GM23338 (cell line): ENCODE measurements around the gene RAD51B. TPM values are rescaled to one million over a fixed set of nuclear protein-coding genes. Genes with fewer than 3 reads are reported as not detected.

Source experiments
- ATAC-seq: fragments of 200-7000 bp; cut with Tn5 transposase; 3 replicates; pipeline ENCODE4 v1.9.1; 2020
- DNase-seq: peaks from one replicate; pipeline ENCODE4 v3.0.0-alpha.2; 2015; ENCODE audit warnings: low spot score
- H2AFZ ChIP-seq: fragments of 200-600 bp; sonication (generic); 2 replicates; pipeline ENCODE4 v1.8.0; 2016; ENCODE audit warnings: antibody characterized with exemption, mild to moderate bottlenecking, moderate library complexity
- H3F3A ChIP-seq: fragments of 200-600 bp; sonication (generic); replicated peaks from 2 replicates; pipeline ENCODE4 v1.8.0; 2017; ENCODE audit warnings: antibody characterized with exemption, mixed run types, low read depth
- H3K27ac ChIP-seq: fragments of 200-600 bp; sonication (generic); 2 replicates; pipeline ENCODE4 v1.6.1; 2016; ENCODE audit warnings: low read depth
- H3K27me3 ChIP-seq: fragments of 200-600 bp; sonication (generic); 2 replicates; pipeline ENCODE4 v1.8.0; 2016; ENCODE audit warnings: mild to moderate bottlenecking, mixed run types, moderate library complexity; ENCODE audit not compliant: insufficient read depth
- H3K36me3 ChIP-seq: fragments of 200-600 bp; sonication (generic); 2 replicates; pipeline ENCODE4 v1.8.0; 2016; ENCODE audit warnings: mild to moderate bottlenecking; ENCODE audit not compliant: insufficient read depth
- H3K4me1 ChIP-seq: fragments of 200-600 bp; sonication (generic); 2 replicates; pipeline ENCODE4 v1.8.0; 2016; ENCODE audit warnings: mild to moderate bottlenecking, moderate library complexity; ENCODE audit not compliant: insufficient read depth
- H3K4me2 ChIP-seq: fragments of 200-600 bp; sonication (generic); 2 replicates; pipeline ENCODE4 v1.7.1; 2017; ENCODE audit warnings: mixed run types
- H3K4me3 ChIP-seq: fragments of 200-600 bp; sonication (generic); 2 replicates; pipeline ENCODE4 v1.6.1; 2016; ENCODE audit warnings: mixed run types
- H3K79me2 ChIP-seq: fragments of 200-600 bp; sonication (generic); replicated peaks from 2 replicates; pipeline ENCODE4 v1.8.0; 2017; ENCODE audit warnings: mild to moderate bottlenecking; ENCODE audit not compliant: insufficient read depth
- H3K9me2 ChIP-seq: fragments of 200-600 bp; sonication (generic); 2 replicates; pipeline ENCODE4 v1.8.0; 2017; ENCODE audit not compliant: insufficient read depth
- H4K20me1 ChIP-seq: fragments of 200-600 bp; sonication (generic); replicated peaks from 2 replicates; pipeline ENCODE4 v1.8.0; 2017; ENCODE audit warnings: mild to moderate bottlenecking; ENCODE audit not compliant: insufficient read depth
- H3K27ac Mint-ChIP-seq: 2 replicates; pipeline ENCODE4 v1.8.0; 2020; ENCODE audit warnings: inconsistent platforms, mild to moderate bottlenecking, moderate library complexity, mixed read lengths
- H3K27me3 Mint-ChIP-seq: 3 replicates; pipeline ENCODE4 v1.8.0; 2022; ENCODE audit warnings: low read depth, mild to moderate bottlenecking, moderate library complexity, mixed read lengths, inconsistent platforms; ENCODE audit not compliant: insufficient read depth, poor library complexity
- H3K36me3 Mint-ChIP-seq: 3 replicates; pipeline ENCODE4 v1.8.0; 2021; ENCODE audit warnings: low read depth, mild to moderate bottlenecking, inconsistent platforms, moderate library complexity, mixed read lengths
- H3K4me1 Mint-ChIP-seq: 3 replicates; pipeline ENCODE4 v1.8.0; 2020; ENCODE audit warnings: mild to moderate bottlenecking, inconsistent platforms, mixed read lengths
- H3K4me3 Mint-ChIP-seq: 3 replicates; pipeline ENCODE4 v1.8.0; 2021; ENCODE audit warnings: moderate library complexity, mild to moderate bottlenecking, inconsistent platforms, mixed read lengths
- H3K9me3 Mint-ChIP-seq: 3 replicates; pipeline ENCODE4 v1.8.0; 2020; ENCODE audit warnings: moderate library complexity, mild to moderate bottlenecking, inconsistent platforms, mixed read lengths
- CREB1 ChIP-seq: fragments of 250-450 bp; sonication (Bioruptor Pico); IDR thresholded peaks from 2 replicates; pipeline ENCODE4 v1.5.0; 2020; ENCODE audit warnings: low read depth, mild to moderate bottlenecking, moderate library complexity
- EZH2phosphoT487 ChIP-seq: fragments of 200-600 bp; sonication (generic); IDR thresholded peaks from one replicate; pipeline ENCODE4 v1.8.1; 2018; ENCODE audit warnings: antibody characterized with exemption; ENCODE audit not compliant: unreplicated experiment
- JUNB ChIP-seq: IDR thresholded peaks from one replicate; pipeline ENCODE4 v1.6.1; 2016; ENCODE audit warnings: antibody characterized with exemption; ENCODE audit not compliant: unreplicated experiment
- NANOG ChIP-seq: IDR thresholded peaks from 2 replicates; pipeline ENCODE4 v1.6.1; 2016; ENCODE audit warnings: antibody characterized with exemption, borderline replicate concordance
- POLR2AphosphoS5 ChIP-seq: IDR thresholded peaks from 2 replicates; pipeline ENCODE4 v1.6.1; 2016; ENCODE audit warnings: antibody characterized with exemption, low read depth
- STAT1 ChIP-seq: IDR thresholded peaks from one replicate; pipeline ENCODE4 v1.6.1; 2016; ENCODE audit warnings: antibody characterized with exemption; ENCODE audit not compliant: unreplicated experiment
- ZNF331 ChIP-seq: fragments of 250-450 bp; sonication (Bioruptor Pico); IDR thresholded peaks from 2 replicates; pipeline ENCODE4 v1.5.0; 2020; ENCODE audit warnings: low read depth, mild to moderate bottlenecking, moderate library complexity
- polyA plus RNA-seq: library from polyadenylated mRNA; unstranded; fragments of >200 nt; fragmentation: Nextera tagmentation; extraction: Ambion mirVana; gene quantifications from 2 replicates; pipeline ENCODE4 v1.2.1, GENCODE V29; 2016
- total RNA-seq: library from RNA; depleted of rRNA; stranded (reverse); fragments of >200 nt; shearing (Covaris generic); gene quantifications from 2 replicates; pipeline ENCODE4 v1.2.3, GENCODE V29; 2014
- TF ChIP-seq, protein P1 (sequence below): fragments of 250-450 bp; sonication (Bioruptor Pico); IDR thresholded peaks from 2 replicates; pipeline ENCODE4 v1.5.0; 2020; ENCODE audit warnings: mild to moderate bottlenecking, moderate library complexity
- TF ChIP-seq, protein P2 (sequence below), 2 experiments: fragments of 200-600 bp in 1 of 2; sonication (generic) in 1 of 2; conservative IDR thresholded peaks; 2 replicates each; pipeline versions ENCODE4 v1.5.1 to v1.6.1; 2016 to 2017; ENCODE audit warnings: antibody characterized with exemption in 2 of 2, low read depth in 2 of 2, mild to moderate bottlenecking in 2 of 2, moderate library complexity in 1 of 2

RAD51B gene
- total and polyA plus RNA-seq, 2 experiments from 2014 or later, result 15.7 to 29.1 TPM

DNA sequence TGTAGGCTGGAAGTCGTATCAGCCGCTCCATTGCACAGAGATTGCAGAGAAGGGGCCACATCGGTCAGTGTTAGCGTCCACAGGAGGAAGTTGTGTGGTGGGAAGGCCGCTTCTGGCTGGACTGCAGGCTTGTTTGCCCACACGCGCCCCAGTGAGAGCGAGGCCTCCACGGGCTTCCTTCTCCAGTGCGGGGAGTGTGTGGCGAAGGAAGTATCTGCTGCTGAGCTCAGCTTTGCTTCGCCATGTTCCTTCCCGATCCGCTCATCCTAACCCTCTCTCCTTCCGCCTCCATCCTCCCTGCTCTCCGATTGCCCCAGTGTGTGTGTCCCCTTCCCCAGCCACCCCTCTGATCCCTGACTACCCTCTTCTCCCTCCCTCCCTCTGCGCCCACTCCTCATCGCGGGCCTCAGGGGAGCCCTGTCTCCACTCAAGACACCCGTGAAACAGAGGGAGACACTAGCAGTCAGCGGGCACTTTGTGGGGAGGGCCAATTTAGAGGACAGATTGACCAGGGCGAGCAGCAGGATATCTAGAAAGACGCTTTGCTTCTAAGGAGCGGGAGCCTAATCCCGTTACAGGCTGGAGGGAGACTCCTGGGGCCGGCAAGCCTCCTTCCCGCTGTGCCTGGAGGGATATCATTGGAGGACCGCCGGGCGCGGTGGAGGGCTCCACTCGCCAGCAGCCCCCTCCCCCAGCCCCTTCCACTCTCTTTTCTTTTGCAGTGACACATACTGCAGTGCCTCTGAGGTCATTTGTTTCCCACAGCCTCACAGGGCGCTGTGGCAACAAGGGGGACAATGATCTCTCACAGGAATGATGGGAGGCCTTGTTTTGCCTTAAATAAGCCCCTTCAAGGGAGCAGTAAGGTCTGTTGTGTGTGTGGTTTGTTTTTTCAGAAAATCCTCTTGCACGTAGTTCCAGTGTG lies 544.5 kb downstream of the RAD51B start:
- no peaks in the 10 kb centered on the region for H4K20me1 ChIP-seq
- peak overlapping the region; percentile 78 for H3K27ac ChIP-seq
- Mint-ChIP-seq H3K27ac (peak overlapping the region; percentile 22; the same call in 1 of the 2 replicates), H3K4me1 (peaks cover 31% of the 10 kb centered on the region), H3K36me3 (no peaks in the 10 kb centered on the region), H3K9me3 (no peaks in the 10 kb centered on the region), H3K27me3 (peaks cover 2% of the 10 kb centered on the region), H3K4me3 (peak overlapping the region; percentile 73)
- peak overlapping the region; percentile 94 for H3K4me2 ChIP-seq
- 0 out of 2 replicates have a peak, but pooled peaks cover 7% of the 10 kb centered on the region for H3F3A ChIP-seq
- TF ChIP-seq EZH2phosphoT487 (no peak), CREB1 (peak; percentile 55), POLR2AphosphoS5 (peak; percentile 41; the same call in 1 of the 2 replicates)
- no peaks in the 10 kb centered on the region for H3K27me3 ChIP-seq
- no peaks in the 10 kb centered on the region for H3K79me2 ChIP-seq
- no peaks in the 10 kb centered on the region for H3K36me3 ChIP-seq
- peaks cover 25% of the 10 kb centered on the region for H3K4me1 ChIP-seq
- ATAC-seq (peak; percentile 90), DNase-seq (peak; percentile 85)
- H3K4me3 ChIP-seq, result peak overlapping the region; percentile 79
- H2AFZ ChIP-seq, result peak overlapping the region; percentile 98
- no peaks in the 10 kb centered on the region for H3K9me2 ChIP-seq

DNA sequence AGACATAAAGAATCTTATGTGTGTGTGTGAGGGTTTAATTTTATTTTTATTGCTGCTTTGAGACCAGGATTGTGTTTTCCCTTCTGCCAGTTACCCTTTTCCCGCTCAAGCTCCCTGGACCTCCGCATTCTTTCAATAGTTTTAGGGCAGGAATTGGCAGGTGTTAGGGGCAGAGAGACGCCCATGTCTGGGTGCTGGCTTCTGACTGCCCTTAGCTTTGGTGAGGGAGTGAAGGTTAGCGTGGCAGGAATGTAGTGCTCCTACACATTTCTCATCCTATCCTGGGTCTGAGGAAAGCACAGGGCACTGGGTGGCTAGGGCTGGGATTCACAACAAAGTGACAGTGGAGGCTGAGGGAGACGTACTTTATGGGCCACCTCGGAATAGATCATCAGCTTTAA lies 545.2 kb downstream of the RAD51B start:
- H3K4me3 Mint-ChIP-seq, result peak overlapping the region; percentile 73
- Histone ChIP-seq H4K20me1 (no peaks in the 10 kb centered on the region), H3K4me3 (peak overlapping the region; percentile 79; the same call in 1 of the 2 replicates), H3K27me3 (no peaks in the 10 kb centered on the region), H2AFZ (peak overlapping the region; percentile 98; the same call in 1 of the 2 replicates), H3K4me1 (peaks cover 18% of the 10 kb centered on the region), H3K79me2 (no peaks in the 10 kb centered on the region), H3K27ac (no peak overlapping the region), H3K9me2 (no peaks in the 10 kb centered on the region), H3K36me3 (no peaks in the 10 kb centered on the region), H3K4me2 (peak overlapping the region; percentile 94), H3F3A (0 out of 2 replicates have a peak, but pooled peaks cover 7% of the 10 kb centered on the region)
- ATAC-seq, result peak; percentile 18
- H3K9me3 Mint-ChIP-seq, result no peaks in the 10 kb centered on the region
- peaks cover 24% of the 10 kb centered on the region for H3K4me1 Mint-ChIP-seq
- peak overlapping the region; percentile 22; the same call in 1 of the 2 replicates for H3K27ac Mint-ChIP-seq
- peaks cover 2% of the 10 kb centered on the region for H3K27me3 Mint-ChIP-seq
- DNase-seq, result peak; percentile 50
- no peaks in the 10 kb centered on the region for H3K36me3 Mint-ChIP-seq
- TF ChIP-seq CREB1 (no peak), STAT1 (no peak), NANOG (no peak), ZNF331 (CRISPR knock-in tag) (no peak), JUNB (no peak)
- TF ChIP-seq, protein P1, sequence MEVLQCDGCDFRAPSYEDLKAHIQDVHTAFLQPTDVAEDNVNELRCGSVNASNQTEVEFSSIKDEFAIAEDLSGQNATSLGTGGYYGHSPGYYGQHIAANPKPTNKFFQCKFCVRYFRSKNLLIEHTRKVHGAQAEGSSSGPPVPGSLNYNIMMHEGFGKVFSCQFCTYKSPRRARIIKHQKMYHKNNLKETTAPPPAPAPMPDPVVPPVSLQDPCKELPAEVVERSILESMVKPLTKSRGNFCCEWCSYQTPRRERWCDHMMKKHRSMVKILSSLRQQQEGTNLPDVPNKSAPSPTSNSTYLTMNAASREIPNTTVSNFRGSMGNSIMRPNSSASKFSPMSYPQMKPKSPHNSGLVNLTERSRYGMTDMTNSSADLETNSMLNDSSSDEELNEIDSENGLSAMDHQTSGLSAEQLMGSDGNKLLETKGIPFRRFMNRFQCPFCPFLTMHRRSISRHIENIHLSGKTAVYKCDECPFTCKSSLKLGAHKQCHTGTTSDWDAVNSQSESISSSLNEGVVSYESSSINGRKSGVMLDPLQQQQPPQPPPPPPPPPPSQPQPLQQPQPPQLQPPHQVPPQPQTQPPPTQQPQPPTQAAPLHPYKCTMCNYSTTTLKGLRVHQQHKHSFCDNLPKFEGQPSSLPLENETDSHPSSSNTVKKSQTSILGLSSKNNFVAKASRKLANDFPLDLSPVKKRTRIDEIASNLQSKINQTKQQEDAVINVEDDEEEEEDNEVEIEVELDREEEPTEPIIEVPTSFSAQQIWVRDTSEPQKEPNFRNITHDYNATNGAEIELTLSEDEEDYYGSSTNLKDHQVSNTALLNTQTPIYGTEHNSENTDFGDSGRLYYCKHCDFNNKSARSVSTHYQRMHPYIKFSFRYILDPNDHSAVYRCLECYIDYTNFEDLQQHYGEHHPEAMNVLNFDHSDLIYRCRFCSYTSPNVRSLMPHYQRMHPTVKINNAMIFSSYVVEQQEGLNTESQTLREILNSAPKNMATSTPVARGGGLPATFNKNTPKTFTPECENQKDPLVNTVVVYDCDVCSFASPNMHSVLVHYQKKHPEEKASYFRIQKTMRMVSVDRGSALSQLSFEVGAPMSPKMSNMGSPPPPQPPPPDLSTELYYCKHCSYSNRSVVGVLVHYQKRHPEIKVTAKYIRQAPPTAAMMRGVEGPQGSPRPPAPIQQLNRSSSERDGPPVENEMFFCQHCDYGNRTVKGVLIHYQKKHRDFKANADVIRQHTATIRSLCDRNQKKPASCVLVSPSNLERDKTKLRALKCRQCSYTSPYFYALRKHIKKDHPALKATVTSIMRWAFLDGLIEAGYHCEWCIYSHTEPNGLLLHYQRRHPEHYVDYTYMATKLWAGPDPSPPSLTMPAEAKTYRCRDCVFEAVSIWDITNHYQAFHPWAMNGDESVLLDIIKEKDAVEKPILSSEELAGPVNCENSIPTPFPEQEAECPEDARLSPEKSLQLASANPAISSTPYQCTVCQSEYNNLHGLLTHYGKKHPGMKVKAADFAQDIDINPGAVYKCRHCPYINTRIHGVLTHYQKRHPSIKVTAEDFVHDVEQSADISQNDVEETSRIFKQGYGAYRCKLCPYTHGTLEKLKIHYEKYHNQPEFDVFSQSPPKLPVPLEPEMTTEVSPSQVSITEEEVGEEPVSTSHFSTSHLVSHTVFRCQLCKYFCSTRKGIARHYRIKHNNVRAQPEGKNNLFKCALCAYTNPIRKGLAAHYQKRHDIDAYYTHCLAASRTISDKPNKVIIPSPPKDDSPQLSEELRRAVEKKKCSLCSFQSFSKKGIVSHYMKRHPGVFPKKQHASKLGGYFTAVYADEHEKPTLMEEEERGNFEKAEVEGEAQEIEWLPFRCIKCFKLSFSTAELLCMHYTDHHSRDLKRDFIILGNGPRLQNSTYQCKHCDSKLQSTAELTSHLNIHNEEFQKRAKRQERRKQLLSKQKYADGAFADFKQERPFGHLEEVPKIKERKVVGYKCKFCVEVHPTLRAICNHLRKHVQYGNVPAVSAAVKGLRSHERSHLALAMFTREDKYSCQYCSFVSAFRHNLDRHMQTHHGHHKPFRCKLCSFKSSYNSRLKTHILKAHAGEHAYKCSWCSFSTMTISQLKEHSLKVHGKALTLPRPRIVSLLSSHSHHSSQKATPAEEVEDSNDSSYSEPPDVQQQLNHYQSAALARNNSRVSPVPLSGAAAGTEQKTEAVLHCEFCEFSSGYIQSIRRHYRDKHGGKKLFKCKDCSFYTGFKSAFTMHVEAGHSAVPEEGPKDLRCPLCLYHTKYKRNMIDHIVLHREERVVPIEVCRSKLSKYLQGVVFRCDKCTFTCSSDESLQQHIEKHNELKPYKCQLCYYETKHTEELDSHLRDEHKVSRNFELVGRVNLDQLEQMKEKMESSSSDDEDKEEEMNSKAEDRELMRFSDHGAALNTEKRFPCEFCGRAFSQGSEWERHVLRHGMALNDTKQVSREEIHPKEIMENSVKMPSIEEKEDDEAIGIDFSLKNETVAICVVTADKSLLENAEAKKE (CRISPR knock-in tag), result no peak
- TF ChIP-seq, protein P2, sequence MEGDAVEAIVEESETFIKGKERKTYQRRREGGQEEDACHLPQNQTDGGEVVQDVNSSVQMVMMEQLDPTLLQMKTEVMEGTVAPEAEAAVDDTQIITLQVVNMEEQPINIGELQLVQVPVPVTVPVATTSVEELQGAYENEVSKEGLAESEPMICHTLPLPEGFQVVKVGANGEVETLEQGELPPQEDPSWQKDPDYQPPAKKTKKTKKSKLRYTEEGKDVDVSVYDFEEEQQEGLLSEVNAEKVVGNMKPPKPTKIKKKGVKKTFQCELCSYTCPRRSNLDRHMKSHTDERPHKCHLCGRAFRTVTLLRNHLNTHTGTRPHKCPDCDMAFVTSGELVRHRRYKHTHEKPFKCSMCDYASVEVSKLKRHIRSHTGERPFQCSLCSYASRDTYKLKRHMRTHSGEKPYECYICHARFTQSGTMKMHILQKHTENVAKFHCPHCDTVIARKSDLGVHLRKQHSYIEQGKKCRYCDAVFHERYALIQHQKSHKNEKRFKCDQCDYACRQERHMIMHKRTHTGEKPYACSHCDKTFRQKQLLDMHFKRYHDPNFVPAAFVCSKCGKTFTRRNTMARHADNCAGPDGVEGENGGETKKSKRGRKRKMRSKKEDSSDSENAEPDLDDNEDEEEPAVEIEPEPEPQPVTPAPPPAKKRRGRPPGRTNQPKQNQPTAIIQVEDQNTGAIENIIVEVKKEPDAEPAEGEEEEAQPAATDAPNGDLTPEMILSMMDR (conservative IDR thresholded peaks at IDR 0.05; ENCODE audit: low read depth in 2 of 2), result no peak
